Hindlimb muscle (tissue), 1 donor: ENCODE measurements around the gene FBXO4. TPM values are rescaled to one million over a fixed set of nuclear protein-coding genes. Genes with fewer than 3 reads are reported as not detected.

ENCODE experiments used
- DNase-seq: peaks from one replicate; pipeline ENCODE4 v3.0.0-alpha.2; 2013
- polyA plus RNA-seq: library from polyadenylated mRNA; unstranded; fragments of 120-200 nt; gene quantifications from one replicate; pipeline ENCODE4 v1.2.1, GENCODE V29; 2013; ENCODE audit not compliant: insufficient read length

FBXO4 gene
- 8.3 TPM for polyA plus RNA-seq

GRCh38 chr5:41924872-41925554 is at the start of gene FBXO4:
Gene FBXO4, plus strand, starts transcription at chr5:41925281. Its CDS starts 29 bp downstream, at chr5:41925310.
- DNase-seq = peak; percentile 87

GRCh38 chr5:41876678-41877077 is 48.4 kb upstream of the FBXO4 start:
- DNase-seq = no peak

- no peak for DNase-seq
These were observed 47.7 kb upstream of the FBXO4 start for GRCh38 chr5:41877408-41877807.

GRCh38 chr5:41878173-41878572 is 46.9 kb upstream of the FBXO4 start:
- DNase-seq = no peak

GRCh38 chr5:41878643-41879478 is 46.2 kb upstream of the FBXO4 start:
- DNase-seq = no peak

- no peak for DNase-seq
These were observed 42.3 kb upstream of the FBXO4 start for GRCh38 chr5:41882765-41883164.

- no peak for DNase-seq
These were observed 41.8 kb upstream of the FBXO4 start for GRCh38 chr5:41883243-41883642.

- DNase-seq = no peak
These were observed 41.1 kb upstream of the FBXO4 start for GRCh38 chr5:41883936-41884335.

GRCh38 chr5:41885286-41885685 is 39.8 kb upstream of the FBXO4 start:
- DNase-seq = no peak

- no peak for DNase-seq
These were observed 33.9 kb upstream of the FBXO4 start for GRCh38 chr5:41891066-41891707.

GRCh38 chr5:41892031-41892430 is 33.0 kb upstream of the FBXO4 start:
- DNase-seq = no peak

GRCh38 chr5:41893074-41893851 is 31.8 kb upstream of the FBXO4 start:
- DNase-seq = no peak

- DNase-seq = no peak
These were observed 28.9 kb upstream of the FBXO4 start for GRCh38 chr5:41896230-41896629.

- DNase-seq = no peak
These were observed 21.6 kb upstream of the FBXO4 start for GRCh38 chr5:41903382-41903891.

- peak; percentile 99 for DNase-seq
These were observed 20.9 kb upstream of the FBXO4 start, which contains the start of gene RIMOC1 for GRCh38 chr5:41903892-41904799. Gene RIMOC1, plus strand, starts transcription at chr5:41904344. Its CDS starts 24 bp downstream, at chr5:41904368.

GRCh38 chr5:41906151-41906550 is 18.9 kb upstream of the FBXO4 start:
- no peak for DNase-seq

- DNase-seq = no peak
These were observed 16.6 kb upstream of the FBXO4 start for GRCh38 chr5:41908374-41909079.

- DNase-seq = no peak
These were observed 7.0 kb upstream of the FBXO4 start for GRCh38 chr5:41918105-41918504.

GRCh38 chr5:41921166-41921565 is 3.9 kb upstream of the FBXO4 start:
- no peak for DNase-seq

- DNase-seq = no peak
These were observed 3.2 kb upstream of the FBXO4 start for GRCh38 chr5:41921874-41922273.

- no peak for DNase-seq
These were observed 582 bp upstream of the FBXO4 start for GRCh38 chr5:41924526-41924871.
